ENCODE results near the gene EML4.
"Not testable (repeated sequence)": the region's sequence is repeated elsewhere in the genome, so short reads cannot be mapped to it uniquely, and the experiment has no call there.

The EML4 gene

DNA sequence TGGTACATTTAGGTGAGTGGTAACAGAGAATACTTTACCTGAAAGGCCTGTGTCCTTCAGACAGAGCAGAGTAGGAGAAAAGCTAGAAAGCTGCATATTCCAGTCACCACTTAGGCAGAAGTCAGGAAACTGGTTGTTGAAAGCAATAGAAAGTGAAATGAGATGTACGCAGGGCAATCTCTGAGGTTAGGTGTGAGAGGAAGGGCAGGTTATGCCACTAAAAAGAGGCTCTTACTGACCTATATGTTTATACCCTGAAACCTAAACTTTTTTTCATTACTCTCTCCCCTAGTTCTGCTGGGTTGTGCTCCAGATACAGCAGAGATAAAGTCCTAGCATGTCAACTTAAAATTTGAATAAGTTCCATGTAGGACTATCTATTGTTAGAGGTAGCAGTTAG lies 98.4 kb downstream of the EML4 start:
- DNase-seq, result no peak

DNA sequence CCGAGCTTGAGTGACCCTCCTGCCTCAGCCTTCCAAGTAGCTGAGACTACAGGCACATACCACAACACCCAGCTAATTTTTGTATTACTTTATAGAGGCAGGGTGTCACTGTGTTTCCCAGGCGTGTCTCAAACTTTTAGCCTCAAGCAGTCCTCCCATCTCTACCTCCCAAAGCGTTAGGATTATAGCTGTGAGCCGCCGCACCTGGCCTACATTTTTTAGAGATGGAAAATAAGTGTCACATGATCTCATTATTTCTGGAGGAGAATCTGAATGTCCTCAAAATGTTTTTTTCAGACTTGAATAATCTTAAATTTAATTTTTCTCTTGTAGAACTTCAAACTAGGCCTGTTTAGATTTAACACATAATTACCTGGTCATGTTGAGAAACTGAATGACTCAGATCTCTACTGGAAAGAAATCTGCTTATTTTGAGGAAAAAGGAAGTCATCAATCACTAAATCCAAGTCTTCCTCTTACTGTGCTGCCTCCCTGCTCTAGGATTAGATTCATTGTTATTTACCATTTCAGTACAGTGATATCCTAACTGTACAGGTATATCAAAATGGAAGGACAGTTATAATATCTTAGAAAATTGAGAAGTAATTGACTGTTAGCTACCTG lies 99.5 kb downstream of the EML4 start:
- DNase-seq, result no peak

DNA sequence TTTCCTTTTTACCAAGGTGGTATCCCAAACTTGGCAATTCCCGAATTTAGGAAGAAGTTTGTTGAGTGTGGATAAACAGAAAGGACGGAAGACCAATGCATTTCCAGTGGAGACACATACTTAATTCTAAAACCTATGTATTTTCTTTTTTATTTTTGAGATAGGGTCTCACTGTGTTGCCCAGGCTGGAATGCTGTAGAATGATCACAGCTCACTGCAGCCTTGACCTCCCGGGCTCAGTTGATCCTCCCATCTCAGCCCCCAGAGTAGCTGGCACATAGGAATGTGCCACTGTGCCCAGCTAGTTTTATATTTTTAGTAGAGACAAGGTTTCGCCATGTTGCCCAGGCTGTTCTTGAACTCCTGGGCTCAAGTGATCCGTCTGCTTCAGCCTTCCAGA lies 101.6 kb downstream of the EML4 start:
- DNase-seq, result no peak

DNA sequence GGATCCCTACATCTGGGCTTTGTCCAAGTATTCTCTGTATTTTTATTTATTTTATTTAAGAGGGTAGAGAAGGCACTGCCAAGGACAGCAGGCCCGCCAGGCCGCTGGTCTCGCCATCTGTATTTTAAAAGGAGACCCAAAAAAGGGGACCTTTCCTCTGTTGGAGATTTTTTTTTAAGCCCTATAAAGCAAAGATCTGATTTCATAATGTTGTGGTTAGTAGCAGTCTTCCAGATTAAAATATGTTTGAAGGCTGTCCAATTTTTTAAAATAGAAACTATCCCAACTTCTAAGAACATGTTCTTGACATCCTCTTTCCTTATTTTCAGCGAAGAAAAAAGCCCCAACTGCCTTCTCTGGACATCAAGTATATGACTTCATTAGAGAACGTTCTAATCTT lies 102.1 kb downstream of the EML4 start:
- not testable (repeated sequence) for DNase-seq

DNA sequence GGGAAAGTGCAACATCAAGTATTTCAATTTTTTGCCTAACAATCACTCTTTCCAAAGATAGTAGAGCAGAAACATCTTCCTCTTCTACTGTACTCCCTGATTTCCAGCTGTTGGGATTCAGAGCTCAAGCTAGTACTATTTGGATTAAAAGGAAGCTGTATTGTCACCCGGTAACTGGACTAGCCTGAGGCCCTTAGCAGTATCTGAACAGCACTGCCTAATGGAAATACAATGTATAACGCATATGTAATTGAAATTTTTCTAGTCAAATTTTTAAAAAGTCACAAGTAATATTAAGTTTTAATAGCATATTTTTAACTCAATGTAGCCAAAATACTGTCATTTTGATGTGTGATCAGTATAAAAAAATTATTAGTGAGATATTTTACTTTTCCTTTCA lies 105.7 kb downstream of the EML4 start:
- DNase-seq, result no peak

DNA sequence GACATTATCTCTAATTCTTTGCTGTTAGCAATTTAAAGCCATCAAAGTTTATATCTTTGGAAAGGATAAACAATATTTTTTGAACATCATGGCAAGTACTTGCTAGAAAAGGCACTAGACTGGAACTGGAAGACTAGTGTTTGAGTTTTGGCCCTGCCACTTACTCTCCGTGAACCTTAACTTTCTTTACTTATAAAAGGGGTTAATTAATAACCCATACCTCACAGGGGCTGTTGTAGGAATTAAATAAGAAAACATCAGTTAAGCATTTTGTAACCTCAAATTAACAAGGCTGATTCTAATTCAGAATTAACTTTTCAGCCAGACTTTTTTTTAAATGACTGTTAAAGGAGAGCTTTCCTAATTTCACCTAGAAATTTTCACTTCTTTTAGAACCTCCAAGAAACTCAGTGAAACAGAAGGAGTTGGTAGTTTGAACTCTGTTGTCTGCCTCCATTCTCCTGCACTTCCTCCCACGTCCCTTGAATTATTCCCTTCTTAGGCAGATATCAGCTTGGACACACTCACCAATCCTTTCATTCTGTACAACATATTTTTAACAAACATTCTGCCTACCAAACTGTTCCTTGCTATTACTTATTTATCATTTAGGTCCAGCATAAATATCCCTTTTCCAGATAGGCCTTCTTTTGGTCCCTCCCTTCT lies 112.4 kb downstream of the EML4 start:
- no peak for DNase-seq

DNA sequence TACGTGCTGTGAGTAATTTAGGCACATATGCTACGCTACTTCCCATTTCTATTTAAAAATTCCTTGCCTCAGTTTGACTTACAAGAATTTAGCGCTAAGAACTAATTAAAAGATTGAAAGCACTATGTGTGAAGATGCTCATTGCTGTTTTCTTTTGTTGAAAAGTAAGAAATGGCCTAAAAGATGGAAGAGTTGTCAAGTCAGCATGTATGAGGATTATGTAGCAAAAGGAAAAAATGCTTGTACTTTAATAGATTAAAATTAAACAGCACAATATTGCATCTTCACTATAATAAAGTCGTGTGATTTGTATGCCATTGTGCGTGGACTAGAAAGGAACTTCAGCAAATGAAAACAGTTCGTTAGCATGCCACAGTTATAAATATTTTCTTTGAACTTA lies 114.9 kb downstream of the EML4 start:
- no peak for DNase-seq

DNA sequence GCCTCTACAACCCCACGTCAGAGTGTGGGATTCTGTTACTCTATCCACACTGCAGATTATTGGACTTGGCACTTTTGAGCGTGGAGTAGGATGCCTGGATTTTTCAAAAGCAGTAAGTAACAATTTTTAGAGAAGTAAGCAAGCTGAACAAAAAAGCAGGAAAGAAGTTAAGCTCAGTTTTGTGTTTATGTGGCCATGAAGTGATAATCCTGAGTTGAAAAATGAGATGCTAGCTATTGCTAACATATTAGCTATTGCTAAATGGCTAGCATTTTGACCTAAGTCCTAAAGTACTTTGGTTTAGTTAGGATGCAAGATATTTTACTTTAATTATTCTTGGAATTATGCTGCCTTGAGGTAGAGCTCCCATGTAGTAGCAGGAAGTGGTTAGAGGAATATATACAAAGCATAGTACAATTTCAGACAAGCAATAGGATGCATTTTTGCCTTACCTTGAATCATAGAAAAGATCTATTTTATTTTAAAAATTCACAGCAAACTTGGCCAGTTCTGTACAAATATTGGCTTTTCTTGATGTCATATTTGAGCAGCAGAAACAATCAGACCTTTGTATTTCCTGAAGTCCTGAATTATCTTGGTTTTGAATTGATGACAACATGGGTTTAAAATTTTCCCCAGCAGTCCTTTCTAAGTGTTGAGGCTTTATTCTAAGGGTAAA lies 117.3 kb downstream of the EML4 start:
- DNase-seq, result no peak

DNA sequence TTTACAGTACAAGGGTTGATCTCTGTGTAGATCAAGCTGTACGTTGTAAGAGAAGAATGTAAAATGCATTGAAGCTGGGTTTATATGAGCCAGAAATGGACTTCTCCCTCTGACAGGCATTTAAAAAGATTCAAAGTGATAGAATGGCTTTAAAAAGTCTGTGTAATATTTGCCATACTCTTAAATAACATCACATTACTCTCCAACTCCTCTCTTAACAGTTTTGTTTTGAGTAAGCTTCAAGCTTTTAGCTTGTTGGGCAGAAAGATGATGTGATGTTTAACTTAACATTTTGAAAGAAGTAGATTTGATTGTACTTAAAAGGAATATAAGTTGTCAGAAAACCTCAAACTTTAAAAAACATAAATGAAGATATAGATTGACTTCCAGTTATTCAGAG lies 119.7 kb downstream of the EML4 start:
- DNase-seq, result no peak

DNA sequence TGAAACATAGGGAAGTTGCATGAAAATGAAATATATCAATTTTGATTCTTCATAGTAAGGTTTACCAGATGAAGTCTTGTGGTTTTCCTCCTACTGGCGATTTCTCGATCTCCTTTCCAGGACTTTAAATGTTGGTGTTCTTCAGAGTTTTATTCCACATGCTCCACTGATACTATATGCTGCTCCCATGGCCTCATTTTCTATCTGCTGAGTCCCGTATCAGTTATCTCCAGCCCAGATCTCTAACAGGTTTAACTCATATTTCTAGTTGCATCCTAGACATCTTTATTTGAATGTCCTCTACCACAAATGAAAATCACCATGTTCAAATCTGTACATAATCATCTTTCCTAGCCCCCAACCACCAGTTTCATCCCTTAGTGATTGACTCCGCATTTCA lies 120.1 kb downstream of the EML4 start:
- DNase-seq, result no peak

DNA sequence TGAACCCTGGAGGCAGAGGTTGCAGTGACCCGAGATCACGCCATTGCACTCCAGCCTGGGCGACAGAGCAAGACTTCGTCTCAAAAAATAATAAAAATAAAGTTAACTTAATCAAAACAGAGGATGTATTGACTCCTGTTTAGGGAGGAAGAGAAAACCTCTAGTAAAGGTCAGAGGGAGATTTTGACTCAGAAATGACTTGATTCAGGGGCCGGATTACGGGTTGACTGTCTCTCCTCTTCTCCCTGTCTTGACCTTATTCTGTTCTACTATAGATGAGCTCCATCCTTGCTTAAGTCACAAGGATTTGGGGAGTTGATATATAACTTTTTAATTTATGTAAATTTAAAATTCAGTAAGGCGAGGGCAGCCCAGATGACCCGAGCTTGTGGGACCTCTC lies 120.9 kb downstream of the EML4 start:
- DNase-seq, result no peak

DNA sequence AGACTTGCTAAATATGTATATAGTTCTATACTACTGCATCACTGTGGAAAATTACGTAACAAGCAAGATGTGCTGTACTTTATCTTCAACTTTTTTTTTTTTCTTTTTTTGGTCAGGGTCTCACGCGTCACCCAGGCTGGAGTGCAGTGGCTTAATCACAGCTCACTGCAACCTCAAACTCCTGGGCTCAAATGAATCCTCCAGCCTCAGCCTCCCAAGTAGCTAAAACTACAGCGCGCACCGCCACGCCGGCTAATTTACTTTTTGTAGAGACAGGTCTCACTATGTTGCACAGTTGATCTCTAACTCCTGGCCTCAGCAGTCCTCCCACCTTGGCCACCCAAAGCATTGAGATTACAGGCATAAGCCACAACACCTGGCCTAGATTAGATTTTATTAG lies 123.9 kb downstream of the EML4 start:
- DNase-seq, result no peak

DNA sequence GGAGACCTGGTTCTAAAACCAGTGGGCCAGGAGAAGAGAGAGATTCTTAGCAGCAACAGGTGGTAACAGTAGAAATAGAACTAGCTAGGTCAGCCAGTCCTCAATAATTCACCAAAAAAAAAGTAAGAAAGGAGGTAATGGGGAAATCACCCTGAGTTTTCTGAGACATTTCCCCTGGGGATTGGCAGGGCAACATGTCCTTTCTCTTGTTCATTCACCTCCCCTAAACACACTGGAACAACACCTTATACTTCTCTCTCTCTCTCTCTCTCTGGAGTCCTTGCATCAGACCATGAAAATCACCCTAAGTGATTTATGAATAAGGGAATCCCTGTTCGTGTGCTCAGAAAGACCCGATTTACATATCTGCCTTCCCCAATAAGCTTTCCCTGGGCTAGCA lies 127.1 kb downstream of the EML4 start:
- DNase-seq, result no peak

DNA sequence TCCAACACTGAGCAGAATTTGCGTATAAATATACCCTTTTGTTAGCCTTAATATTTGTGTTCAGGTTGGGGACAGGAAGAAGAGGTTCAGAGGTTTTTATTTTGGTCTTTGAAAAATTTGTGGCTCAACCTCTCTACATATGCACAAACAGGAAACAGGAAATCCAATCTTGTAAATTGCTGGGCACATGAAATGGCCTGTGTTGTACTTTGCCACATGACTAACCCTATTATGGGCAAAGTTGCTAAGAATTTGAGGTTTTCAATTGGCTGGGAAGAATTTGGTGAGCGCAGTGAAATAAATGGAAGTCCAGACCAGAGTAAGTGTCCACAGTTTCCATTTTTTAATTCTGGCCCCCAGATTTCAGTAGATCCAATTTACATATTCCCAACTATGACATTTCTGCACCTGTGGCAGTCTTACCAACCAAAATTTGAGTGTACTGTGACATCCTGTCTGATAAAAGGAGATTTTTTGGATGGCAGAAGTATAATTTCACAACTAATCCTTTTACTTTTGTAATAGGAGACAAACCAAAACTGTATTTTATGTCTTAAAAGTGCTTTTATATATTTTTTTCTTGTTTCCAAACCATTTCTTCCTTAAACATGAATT lies 128.3 kb downstream of the EML4 start:
- no peak for DNase-seq

DNA sequence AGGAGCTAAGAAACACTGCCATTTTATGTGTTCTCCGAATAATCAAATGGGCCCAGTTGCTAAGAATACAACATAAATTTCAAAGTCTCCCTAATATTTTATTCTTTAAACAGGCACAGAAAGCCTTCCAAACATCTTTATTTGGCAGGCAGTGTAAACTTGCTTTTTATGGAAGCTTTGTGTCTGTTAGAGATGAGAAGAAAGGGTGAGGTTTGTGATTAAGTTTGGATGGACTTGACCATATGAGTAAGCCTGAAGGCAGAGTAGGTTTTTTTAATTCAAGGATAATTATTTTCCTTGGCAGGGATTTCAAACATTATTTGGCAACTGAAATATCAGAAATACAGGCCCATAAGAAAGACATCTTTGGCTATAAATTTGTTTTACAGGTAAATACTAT lies 129.0 kb downstream of the EML4 start:
- no peak for DNase-seq

DNA sequence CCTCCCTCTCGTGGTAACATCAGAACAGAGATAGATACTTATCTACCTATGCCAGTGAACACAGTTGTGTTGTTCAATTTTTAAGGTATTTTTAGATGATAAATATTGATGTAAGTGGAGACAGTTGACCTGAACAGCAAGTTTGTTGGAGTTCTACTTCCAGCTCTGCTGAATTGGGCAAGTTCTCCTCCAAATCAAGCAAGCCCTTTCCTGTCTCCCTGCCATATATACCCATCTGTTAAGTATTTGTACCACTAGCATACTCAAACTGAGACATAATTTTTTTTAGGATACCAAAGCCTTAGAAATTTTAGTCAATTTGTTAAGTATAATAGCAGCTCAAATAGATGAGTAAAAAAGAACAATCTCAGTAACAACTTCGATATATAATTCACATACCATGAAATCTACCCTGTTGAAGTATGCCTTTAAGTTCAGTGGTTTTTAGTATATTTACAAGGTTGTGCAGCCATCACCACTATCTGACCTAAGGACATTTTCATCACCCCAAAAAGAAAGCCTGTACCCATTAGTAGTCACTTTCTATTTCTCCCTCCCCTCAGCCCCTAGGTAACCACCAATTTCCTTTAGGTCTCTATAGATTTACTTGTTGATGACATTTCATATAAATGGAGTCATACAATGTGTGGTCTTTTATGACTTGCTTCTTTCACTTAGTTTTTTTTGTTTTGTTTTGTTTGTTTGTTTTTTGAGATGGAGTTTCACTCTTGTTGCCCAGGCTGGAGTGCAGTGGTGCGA lies 130.0 kb downstream of the EML4 start:
- DNase-seq, result no peak

DNA sequence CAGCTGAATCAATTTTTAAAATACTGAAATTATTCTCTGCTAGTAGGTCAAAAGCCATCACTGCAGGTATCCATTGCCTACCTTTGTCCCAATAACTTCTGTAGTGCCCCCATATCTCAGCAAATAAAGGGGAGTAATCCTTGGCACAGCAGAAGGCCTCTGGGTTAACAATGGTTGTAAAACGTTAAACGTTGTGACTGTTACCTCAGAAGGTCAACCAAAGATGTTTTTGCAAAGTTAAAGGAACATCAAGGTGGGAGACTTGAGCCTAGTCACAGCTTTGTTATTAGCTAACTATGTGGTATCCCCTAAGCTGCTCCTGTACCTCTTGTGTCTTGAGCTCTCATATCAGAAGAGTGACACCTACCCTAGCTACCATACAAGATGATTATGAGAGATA lies 131.4 kb downstream of the EML4 start:
- DNase-seq, result no peak

DNA sequence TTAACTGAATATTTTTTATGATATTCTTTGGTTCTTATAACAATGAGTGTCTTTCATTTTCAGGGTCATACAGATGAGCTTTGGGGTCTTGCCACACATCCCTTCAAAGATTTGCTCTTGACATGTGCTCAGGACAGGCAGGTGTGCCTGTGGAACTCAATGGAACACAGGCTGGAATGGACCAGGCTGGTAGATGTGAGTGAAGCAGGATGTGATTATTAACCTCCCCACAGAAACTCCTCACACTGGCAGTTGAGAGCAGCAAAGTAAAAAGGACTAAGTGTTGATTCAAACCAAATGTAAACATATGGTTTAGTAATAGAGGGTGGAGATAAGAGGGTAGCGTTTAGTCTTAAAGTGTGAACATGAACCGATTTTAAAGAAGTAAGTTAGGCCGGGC lies 134.1 kb downstream of the EML4 start:
- DNase-seq, result no peak

DNA sequence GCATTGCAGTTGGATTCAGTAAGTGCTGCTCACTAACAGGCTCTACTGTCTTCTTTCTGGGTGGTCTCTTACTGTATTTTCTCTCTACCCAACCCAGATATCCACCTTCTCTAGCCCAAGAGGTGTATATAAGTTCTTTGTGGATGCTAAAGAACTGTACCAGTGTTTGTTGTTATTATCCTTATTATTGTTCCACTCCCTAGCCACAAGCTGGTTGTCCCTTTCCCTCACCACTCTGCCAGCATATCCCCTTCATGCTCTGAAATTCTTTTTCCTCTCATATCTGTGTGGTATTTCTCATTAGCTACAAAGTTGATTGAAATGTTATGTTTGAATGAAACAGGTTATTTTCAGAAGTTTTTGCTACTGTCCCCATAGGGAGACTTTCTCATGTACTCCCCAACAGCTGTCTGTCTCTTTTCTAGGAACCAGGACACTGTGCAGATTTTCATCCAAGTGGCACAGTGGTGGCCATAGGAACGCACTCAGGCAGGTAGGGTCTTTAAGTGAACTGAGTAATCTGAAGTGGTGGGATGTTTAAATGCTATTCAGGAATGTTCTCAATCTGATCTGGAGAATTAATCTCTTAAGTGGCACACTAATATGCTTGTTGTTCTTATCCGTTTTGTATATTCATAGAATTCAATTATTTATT lies 135.0 kb downstream of the EML4 start:
- no peak for DNase-seq

DNA sequence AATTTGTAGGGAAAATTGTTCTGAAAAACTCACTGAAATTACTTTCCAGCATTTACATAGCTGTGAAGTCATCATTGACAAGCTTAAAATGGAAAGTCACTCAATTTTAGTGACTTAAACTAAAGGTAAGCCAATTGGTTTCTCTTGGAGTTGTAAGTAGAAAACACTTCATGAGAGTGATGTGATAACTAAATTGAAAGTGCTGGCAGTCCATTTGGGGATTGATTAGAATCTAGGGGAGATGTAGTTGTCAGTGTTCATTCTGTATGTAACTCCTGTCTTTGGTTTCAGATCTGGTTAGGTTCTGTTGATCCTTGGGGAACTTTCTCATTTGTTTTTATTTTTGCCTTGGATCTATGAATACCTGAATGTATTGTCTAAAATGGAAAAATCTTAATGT lies 138.0 kb downstream of the EML4 start:
- no peak for DNase-seq

DNA sequence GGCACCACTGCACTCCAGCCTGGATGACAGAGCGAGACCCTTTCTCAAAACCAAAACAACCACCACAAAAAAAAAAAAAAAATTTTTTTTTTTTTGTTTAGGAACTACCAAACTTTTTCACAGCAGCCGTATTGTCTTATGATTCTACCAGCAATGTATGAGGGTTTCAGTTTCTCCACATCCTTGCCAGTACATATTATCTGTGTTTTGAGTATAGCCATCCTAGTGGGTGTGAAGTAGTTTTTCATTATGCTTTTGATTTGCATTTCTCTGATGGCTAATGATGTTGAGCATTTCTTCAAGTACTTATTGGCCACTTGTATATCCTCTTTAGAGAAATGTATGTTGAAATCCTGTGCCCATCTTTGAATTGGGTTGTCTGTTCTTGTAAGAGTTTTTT lies 140.2 kb downstream of the EML4 start:
- no peak for DNase-seq

DNA sequence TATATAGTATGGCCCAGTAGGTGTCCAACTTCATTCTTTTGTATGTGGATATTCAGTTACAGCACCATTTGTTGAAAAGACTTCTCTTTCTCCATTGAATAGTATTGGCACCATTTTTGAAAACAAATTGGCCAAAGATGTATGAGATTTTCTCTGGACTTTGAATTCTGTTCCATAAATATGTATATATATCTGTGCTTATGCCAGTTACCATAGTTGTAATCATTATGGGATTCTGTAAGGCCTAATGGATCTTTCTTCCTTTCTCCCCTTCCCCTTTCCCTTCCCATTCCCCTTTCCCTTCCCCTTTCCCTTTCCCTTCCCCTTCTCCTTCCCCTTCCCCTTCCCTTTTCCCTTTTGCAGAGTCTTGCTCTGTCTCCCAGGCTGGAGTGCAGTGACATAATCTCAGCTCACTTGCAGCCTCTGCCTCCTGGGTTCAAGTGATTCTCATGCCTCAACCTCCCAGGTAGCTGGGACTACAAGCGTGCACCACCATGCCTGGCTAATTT lies 140.9 kb downstream of the EML4 start:
- DNase-seq, result no peak

DNA sequence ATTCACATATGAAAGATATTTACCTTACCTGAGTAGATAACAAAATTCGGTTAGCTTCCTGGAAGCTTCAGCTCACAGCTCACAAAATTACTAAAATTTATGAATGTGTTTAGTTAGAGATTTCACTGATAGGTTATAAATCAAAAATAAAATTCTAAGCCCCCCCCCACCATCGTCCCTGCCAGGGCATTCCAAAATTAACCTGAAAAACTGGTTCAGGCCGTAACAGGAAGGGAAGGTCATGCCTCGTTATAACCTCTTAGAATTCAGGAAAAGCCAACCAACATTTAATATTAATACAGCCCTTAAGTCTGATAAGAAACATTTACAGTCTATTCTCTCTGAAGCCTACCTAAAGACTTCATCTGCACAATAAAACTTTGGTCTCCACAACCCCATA lies 143.0 kb downstream of the EML4 start:
- DNase-seq, result no peak
